Activated T-cell treated with anti-CD3 and anti-CD28 coated beads for 48 hours (primary cell): ENCODE data around the gene RNFT2.
"Not testable (repeated sequence)": the region's sequence is repeated elsewhere in the genome, so short reads cannot be mapped to it uniquely, and the experiment has no call there.

Experiments
- DNase-seq: peaks from one replicate; pipeline ENCODE4 v3.0.0-alpha.2; 2020; ENCODE audit warnings: low read depth

Gene RNFT2

GRCh38 chr12:116745554-116745953, 7.4 kb downstream of the RNFT2 start:
- no peak for DNase-seq

DNA sequence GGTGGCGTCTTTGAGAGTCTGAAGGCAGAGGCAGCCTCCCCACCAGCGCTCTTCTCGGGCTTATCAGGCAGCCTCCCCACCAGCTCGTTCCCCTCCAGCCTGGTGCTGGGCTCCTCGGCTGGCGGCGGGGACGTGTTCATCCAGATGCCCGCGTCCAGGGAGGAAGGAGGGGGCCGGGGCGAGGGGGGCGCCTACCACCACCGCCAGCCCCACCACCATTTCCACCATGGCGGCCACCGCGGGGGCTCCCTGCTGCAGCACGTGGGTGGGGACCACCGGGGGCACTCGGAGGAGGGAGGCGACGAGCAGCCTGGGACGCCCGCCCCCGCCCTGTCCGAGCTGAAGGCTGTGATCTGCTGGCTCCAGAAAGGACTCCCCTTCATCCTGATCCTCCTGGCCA, 11.8 kb downstream of the RNFT2 start:
- DNase-seq: no peak

DNA sequence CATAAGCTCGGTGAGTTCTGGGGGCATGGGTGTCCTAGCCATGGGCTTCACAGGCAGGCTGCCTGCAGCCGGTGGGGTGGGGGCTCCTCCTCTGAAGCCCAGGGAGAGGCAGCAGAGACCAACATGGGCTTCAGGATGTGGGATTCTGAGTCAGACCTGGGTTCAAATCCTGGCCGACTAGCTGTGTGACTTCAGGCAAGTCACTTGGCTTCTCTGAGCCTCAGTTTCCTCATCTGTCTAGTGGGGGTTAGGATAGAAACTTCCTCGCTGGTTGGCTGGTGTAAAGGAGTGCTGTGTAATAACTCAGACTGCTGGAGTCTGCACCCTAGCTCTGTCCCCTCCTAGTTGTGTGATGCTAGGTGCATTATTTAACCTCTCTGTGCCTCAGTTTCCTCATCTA, 12.2 kb downstream of the RNFT2 start:
- no peak for DNase-seq

DNA sequence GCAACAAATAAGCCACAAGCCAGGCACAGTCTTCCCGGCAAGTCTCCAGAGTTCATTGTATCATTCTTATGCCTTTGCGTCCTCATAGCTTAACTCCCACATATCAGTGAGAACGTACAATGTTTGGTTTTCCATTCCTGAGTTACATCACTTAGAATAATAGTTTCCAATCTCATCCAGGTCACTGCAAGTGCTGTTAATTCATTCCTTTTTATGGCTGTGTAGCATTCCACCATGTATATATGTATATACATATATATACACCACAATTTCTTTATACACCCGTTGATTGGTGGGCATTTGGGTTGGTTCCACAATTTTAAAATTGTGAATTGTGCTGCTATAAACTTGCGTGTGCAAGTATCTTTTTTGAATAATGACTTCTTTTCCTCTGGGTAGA, 16.0 kb downstream of the RNFT2 start:
- not testable (repeated sequence) for DNase-seq

DNA sequence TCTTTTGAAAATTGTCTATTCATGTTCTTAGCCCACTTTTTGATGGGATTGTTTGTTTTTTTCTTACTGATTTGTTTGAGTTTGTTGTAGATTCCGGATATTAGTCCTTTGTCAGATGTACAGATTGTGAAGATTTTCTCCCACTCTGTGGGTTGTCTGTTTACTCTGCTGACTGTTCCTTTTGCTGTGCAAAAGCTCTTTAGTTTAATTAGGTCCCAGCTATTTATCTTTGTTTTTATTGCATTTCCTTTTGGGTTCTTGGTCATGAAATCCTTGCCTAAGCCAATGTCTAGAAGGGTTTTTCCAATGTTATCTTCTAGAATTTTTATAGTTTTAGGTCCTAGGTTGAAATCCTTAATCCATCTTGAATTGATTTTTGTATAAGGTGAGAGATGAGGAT, 16.7 kb downstream of the RNFT2 start:
- not testable (repeated sequence) for DNase-seq

GRCh38 chr12:116759783-116760621, 21.9 kb downstream of the RNFT2 start:
- peak; percentile 21 for DNase-seq

DNA sequence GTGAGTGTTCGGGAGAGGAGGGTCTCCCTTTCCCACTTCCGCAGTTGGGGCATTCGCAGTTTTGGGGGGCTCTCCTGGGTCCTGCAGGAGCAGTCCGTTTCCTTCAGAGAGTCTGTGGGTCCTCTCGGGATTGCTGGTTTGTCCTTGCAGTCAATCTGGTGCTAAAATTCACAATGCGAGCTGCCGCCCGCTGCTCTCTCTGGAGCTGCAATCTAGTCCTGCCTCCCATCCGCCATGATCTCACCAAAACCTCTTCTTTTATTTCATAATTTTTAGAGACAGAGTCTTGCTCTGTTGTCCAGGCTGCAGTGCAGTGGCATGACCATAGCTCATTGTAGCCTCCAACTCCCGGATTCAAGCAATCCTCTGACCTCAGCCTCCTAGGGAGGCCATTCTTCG, 22.5 kb downstream of the RNFT2 start:
- no peak for DNase-seq

GRCh38 chr12:116761499-116761898, 23.4 kb downstream of the RNFT2 start:
- DNase-seq: no peak

DNA sequence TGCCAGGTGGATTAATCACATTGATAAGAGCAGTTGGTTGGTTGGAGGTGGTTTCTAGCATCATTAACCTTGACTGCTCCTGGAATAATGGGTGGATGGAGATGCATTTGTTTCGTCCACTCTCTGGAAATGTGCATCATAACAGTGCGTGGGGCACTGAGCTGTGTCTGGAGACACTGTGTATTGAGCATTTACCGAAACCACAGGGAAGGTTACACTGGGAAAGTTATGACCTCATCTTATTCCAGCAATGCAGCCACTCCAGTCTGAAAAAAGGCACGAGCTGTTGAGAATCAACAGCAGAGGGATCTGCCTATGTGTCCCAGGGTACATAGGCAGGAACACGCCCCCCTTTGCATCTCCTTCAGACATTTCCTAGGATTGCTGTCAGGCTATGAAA, 27.2 kb downstream of the RNFT2 start:
- DNase-seq: no peak

GRCh38 chr12:116766285-116766684, 28.2 kb downstream of the RNFT2 start:
- DNase-seq: no peak

DNA sequence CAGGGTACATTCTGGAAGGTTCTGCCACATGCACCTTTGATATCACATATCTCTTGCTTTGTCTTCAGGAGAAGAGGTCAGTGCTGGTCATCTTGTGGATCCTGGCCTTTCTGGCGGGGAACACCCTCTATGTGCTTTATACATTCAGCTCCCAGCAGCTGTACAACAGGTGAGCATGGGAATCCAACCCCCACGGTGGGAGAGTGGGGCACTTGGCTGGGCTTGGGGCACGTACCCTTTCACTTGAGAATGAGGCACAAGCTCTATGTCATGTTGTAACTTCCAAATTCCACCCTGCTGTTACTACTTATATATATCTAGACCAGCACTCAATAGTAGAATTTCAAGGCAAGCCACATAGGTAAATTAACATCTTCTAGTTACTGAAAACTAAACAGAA, 28.6 kb downstream of the RNFT2 start:
- DNase-seq: no peak

DNA sequence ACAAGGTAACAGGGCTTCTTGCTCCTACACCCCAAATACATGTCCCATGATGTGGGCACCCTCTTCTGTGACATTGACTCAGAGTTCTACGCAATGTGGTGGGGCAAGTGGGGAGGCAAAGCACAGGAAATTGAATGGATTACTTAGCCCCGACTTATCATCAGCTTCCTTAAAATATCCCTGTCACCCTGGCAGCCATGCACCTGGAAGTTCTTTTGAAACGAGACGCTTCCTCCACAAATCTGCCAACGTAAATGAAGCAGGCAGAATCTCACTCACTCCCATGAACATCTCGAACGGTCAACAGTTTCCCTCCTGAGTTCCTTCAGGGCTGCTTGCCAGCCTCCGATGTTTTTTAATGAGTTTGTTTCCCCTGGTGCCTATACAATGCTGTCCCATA, 33.5 kb downstream of the RNFT2 start:
- no peak for DNase-seq

GRCh38 chr12:116773276-116773731, 35.2 kb downstream of the RNFT2 start:
- no peak for DNase-seq

DNA sequence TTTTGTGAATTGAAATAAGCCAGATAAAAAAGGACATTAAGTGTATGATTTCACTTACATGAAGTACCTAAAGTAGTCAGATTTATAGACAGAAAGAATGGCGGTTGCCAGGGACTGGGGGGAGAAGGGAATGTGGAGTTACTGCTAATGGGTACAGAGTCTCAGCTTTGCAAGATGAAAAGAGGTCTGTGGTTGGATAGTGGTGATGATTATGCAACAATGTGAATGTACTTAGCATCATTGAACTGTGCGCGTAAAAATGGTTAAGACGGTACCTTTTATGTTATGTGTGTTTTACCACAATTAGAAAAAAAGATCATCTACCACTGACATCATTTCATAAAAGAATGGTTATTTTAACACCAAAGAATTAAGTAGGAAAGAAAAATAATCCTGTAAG, 35.9 kb downstream of the RNFT2 start:
- no peak for DNase-seq

- DNase-seq: no peak
Measured at GRCh38 chr12:116777245-116777644, 39.1 kb downstream of the RNFT2 start.

DNA sequence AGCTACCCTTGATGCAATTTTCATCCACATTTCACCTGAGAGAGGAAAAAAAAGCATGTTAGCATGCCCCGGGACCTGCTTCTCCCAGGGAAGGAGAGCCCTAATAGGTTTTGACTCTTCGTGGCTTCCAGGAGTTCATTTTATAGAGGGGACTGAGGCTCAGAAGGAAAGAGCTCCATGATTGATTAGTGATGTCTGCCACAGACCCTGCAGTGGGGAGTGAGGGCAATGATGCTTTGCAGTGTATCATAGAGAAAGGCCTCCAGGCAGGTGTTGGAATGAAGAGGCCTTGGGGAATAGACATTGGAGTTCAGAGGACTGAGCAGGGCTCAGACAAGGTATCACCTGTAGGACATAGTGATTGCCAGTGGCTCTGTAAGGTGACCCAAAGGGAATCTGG, 41.5 kb downstream of the RNFT2 start:
- DNase-seq: no peak

GRCh38 chr12:116780942-116781341, 42.8 kb downstream of the RNFT2 start:
- no peak for DNase-seq

DNA sequence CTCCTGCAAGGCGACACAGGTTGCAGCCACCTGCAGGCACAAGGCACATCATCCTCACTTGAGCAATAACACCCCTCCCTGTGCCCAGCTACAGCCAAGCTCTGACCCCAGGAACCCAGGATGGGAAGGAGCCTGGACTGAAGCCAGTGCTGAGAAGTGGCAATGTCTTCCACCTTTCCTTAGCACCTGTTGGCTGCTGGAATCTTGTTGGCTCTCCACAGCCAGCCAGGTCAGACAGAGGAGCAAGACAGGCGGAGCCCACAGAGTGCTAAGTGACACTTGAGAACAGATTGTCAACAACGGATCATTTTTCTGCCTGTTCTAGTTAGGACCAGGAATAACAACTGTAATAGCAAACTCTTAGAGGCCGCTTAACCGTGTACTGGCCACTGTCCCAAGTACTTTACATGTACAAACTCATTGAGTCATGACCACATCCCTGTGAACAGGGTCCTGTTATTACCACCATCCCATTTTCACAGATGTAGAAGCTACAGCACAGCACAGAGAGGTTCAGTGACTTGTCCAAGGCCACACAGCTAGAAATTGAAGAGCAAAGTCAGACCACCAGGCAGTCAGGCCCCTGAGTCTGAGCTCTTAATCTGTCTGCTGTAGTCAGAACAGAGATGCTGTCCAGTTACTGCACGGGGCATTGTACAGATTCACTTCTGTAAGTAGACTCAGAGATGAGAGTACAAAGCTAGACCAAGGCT, 45.6 kb downstream of the RNFT2 start:
- no peak for DNase-seq

DNA sequence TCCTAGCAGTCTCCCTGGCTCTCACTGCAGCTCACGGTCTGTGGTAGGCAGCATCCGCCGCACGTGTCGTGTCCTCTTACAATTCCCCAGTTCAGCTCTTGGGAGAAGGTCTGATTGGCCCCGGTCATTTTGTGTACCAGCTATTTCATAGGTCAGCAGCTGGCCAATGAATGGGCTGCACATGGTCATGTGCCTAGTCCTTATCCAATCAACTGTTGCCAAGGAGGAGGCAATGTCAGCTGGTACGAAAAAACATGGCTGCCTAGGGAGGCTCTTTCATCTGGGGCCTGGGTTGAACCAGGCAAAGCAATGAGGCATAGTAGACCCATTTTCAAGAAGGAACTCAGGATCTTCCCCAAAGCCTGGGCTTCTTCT, 46.1 kb downstream of the RNFT2 start:
- no peak for DNase-seq

DNA sequence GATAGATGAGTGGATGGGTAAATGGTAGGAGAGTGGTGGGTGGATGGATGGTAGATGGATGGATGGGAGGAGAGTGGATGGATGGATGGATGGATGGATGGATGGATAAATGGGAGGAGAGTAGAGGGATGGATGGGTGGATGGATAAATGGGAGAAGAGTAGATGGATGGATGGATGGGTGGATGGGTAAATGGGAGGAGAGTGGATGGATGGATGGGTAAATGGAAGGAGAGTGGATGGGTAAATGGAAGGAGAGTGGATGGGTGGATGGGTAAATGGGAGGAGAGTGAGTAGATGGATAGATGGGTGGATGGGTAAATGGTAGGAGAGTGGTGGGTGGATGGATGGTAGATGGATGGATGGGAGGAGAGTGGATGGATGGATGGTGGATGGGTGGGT, 51.4 kb downstream of the RNFT2 start:
- DNase-seq: not testable (repeated sequence)

DNA sequence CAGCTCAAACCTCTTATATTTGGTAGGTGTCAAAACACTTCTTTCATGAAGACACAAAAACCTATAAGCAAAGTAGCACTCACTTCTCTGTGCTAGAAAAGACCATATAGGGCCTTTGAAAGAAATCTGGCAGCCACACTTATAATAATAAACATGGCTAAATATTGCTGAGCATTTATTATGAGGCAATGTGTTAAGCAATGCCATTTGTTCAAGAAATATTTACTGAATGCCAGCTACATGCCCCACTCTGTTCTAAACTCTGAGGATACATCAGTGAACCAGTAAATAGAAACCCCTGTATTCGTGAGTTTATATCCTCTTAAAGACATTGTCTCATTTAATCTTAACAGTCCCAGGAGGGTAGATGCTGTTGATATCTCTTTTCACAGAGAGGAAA, 52.0 kb downstream of the RNFT2 start:
- DNase-seq: no peak

DNA sequence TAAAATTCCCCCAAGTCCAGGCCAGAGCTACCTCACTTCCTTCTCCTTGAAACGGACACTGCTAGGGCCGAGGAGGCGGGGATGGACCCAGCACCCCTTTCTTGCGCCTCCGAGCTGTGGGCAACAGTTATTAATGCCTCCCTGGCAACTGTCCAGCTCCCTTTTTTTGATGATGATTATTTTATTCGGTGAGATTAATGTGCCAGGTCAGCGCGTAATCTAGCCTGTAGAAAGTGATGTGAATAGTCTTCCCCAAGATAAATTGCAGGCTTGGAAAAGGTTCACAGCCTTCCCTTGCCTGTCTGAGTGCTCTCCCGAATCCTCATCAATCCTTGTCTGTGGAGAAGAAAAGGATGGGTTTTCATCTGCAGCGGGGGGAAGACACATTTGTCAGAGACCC, 54.3 kb downstream of the RNFT2 start:
- no peak for DNase-seq

GRCh38 chr12:116794725-116795124, 56.6 kb downstream of the RNFT2 start:
- no peak for DNase-seq

DNA sequence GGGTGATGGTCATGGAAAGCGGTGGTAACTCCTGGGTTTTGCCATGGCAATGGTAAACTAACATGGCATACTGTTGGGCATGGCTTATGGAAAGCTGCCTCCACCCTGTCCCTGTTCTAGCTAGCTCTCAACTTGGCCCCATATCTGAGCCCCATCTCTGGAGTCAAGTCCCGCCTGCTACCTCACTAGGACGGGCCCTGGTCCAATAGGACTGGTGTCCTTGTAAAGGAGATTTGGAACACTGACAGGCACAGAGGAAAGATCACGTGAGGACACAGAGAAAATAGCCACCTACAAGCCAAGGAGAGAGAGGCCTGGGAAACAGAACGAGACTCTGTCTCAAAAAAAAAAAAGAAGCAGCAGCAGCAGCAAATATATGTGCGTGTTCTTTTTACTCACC, 59.8 kb downstream of the RNFT2 start:
- no peak for DNase-seq
